Lower leg skin (tissue), 4 donors: ENCODE data around the gene PRG3. TPM values are rescaled to one million over a fixed set of nuclear protein-coding genes. Genes with fewer than 3 reads are reported as not detected.
A peak's percentile ranks its signal among the peaks of the same experiment; 100 is the strongest.

Experiments
- DNase-seq, 2 donors: peaks; one replicate each; pipeline ENCODE4 v3.0.0-alpha.2; 2019; ENCODE audit warnings: low spot score in 2 of 2
- H3K4me3 ChIP-seq: fragments of 200-600 bp; sonication (generic); 2 replicates; pipeline ENCODE4 v1.5.1; 2017; ENCODE audit warnings: mild to moderate bottlenecking, low read depth; ENCODE audit not compliant: poor library complexity, severe bottlenecking
- CTCF ChIP-seq, 3 donors: fragments of 450-650 bp; IDR thresholded peaks; one replicate each; pipeline ENCODE4 v1.5.1; 2016; ENCODE audit warnings: antibody characterized with exemption in 3 of 3, mild to moderate bottlenecking in 3 of 3, moderate library complexity in 2 of 3
- POLR2A ChIP-seq, 2 donors: fragments of 450-650 bp; IDR thresholded peaks; one replicate each; pipeline ENCODE4 v1.6.1; 2016 to 2017; ENCODE audit warnings: antibody characterized with exemption in 2 of 2, mild to moderate bottlenecking in 1 of 2, moderate library complexity in 1 of 2
- WGBS, 2 donors: methylation state at CpG; one replicate each; pipeline ENCODE4 v1.1.5; 2018; 5-methylcytosine and 5-hydroxymethylcytosine counted together
- intact Hi-C: fragments of 100-400 bp; cut with DNase I; formaldehyde crosslinking; loops from one replicate; pipeline ENCODE4 v1.15.0; 2023; ENCODE audit warnings: low total_unique reads
- total RNA-seq, 4 donors: library from RNA; depleted of rRNA; stranded (reverse); fragments of >200 nt; gene quantifications; one replicate each; pipeline ENCODE4 v1.1.0, GENCODE V29; 2016

Gene PRG3
- total RNA-seq, 4 donors from 2014 or later: not detected

- no peak overlapping the region for H3K4me3 ChIP-seq
- 9 to 16% methylated on average over 15 of the region's 15 CpGs for WGBS, 2 donors
- TF ChIP-seq POLR2A (IDR thresholded peaks at IDR 0.05) (no peak), CTCF (IDR thresholded peaks at IDR 0.05) (no peak)
- intact Hi-C loops: no loop called here
- peak; percentile 57 to 94 for DNase-seq
These were observed 44.9 kb upstream of the PRG3 start for GRCh38 chr11:57425565-57426438.

GRCh38 chr11:57424792-57425564 is 44.0 kb upstream of the PRG3 start:
- 15 to 19% methylated on average over 14 to 15 of the region's 15 CpGs for WGBS, 2 donors
- intact Hi-C loops: no loop called here
- peak; percentile 87 to 97 for DNase-seq
- TF ChIP-seq POLR2A (IDR thresholded peaks at IDR 0.05) (no peak), CTCF (IDR thresholded peaks at IDR 0.05) (no peak)
- no peak overlapping the region for H3K4me3 ChIP-seq

- intact Hi-C loops: no loop called here
- no peak overlapping the region for H3K4me3 ChIP-seq
- peak in 1 of 2 donors; percentile 80 for DNase-seq
- TF ChIP-seq CTCF (IDR thresholded peaks at IDR 0.05) (no peak), POLR2A (IDR thresholded peaks at IDR 0.05) (no peak)
- WGBS, 2 donors: 66 to 71% methylated on average over 9 of the region's 9 CpGs
These were observed 43.3 kb upstream of the PRG3 start for GRCh38 chr11:57424137-57424791.

- DNase-seq: no peak
- no peak for TF ChIP-seq CTCF (IDR thresholded peaks at IDR 0.05)
- TF ChIP-seq POLR2A (IDR thresholded peaks at IDR 0.05): no peak
- intact Hi-C loops: no loop called here
- H3K4me3 ChIP-seq: no peak overlapping the region
- WGBS, 2 donors: 71 to 84% methylated on average over 4 of the region's 4 CpGs
These were observed 41.7 kb upstream of the PRG3 start for GRCh38 chr11:57422669-57423068.

GRCh38 chr11:57421805-57422204 is 40.9 kb upstream of the PRG3 start:
- DNase-seq: no peak
- intact Hi-C loops: loop anchor here (2.0 kb wide), 1 partner anchor 27 kb away; no protein-coding TSS in a partner anchor
- no peak overlapping the region for H3K4me3 ChIP-seq
- TF ChIP-seq POLR2A (IDR thresholded peaks at IDR 0.05) (no peak), CTCF (IDR thresholded peaks at IDR 0.05) (no peak)
